ENCODE results near the gene WDR82.

DNA sequence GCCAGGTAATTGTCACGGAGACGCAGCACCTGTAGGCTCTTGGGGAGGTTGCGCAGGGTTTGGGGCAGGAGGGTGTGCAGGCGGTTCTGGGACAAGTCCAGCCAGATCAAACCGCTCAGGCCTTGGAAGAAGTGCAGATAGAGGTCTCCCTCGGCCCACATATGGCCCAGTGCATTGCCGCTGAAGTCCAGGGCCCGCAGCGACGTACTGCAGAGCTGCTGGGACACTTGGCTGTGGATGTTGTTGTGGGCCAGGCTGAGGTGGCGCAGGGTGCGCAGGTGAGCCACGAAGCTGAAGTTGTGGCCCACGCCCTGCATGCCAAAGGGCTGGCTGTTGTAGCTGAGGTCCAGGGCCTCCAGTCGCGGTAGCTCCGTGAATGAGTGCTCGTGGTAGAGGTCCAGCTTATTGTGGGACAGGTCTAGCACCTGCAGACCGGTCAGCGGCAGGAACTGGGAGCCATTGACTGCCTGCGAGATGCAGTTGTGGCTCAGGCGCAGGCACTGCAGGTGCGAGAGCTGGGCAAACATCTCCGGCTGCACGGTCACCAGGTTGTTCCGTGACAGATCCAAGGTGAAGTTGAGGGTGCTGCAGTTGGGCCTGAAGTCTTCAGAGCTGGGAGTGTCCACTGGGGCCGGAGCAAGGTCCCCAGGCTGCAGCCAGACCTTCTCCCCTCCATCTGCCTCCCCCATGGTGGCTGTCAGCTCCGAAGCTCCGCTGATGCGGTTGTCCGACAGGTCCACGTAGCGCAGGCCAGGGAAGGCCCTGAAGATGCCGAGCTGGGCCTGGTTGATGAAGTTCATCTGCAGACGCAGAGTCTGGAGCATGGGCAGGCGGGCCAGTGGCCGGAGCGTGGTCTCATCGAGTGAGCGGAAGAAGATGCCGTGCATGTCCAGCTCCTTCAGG, 55.9 kb downstream of the WDR82 start:
- TF ChIP-seq CTCF (conservative IDR thresholded peaks at IDR 0.05; ENCODE audit: low read length): no peak
- TF ChIP-seq EZH2phosphoT487 (IDR thresholded peaks at IDR 0.05; ENCODE audit: borderline replicate concordance): no peak
